Stimulated activated CD4-positive, alpha-beta T cell treated with anti-CD3 and anti-CD28 coated beads, TNF-alpha, amount 100 ng/mL, for 4 hours (primary cell): ENCODE data around the gene AP1G1.
"Not testable (repeated sequence)": the region's sequence is repeated elsewhere in the genome, so short reads cannot be mapped to it uniquely, and the experiment has no call there.

ENCODE experiments used
- DNase-seq, 3 experiments: peaks; one replicate each; pipeline ENCODE4 v3.0.0-alpha.2; 2020; ENCODE audit warnings: low read depth in 3 of 3

AP1G1 gene

DNA sequence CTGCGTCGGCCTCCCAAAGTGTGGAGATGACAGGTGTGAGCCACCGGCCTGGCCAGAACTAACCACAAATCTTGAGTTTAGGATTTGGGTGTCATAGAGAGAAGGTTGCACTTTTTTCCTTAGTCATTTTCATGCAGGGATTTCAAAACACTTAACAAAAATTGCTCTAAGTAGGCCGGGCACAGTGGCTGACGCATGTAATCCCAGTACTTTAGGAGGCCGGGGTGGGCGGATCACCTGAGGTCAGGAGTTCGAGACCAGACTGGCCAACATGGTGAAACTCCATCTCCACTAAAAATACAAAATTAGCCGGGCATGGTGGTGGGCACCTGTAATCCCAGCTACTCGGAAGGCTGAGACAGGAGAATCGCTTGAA is 1.5 kb upstream of the AP1G1 start:
- not testable (repeated sequence) for DNase-seq

DNA sequence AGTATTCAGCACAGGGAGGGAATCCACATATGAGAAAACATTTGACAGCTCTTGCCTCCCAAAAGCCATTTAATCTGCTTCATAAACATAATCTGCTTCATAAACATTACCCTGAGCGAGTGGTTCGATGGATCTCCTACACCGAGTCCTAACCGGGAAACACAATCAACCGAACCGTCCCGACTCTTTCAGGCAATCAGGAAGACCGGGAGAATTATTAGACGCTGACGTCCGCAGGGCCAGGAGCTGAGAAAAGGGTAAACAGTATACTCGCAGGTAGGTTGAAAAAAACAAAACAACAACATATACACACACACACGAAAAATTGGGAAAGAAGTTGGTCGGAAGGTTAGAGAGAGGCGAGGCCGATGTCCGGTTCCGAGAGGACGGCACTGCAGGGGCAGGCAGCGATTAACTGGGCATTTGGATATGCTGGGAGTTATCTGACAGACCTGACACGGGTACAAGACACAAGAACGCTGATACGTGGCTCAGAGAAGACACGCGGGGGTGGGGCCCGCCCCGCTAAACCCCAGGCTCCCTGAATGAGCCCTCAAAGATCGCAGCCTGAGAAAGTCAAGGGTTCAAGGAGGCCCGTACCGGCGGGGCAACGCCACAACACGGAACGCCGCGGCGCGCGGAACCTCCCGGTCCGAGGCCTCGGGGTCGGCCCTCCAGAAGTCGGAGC is 585 bp downstream of the AP1G1 start:
- DNase-seq, result peak; percentile 24 to 43 (median 40)

DNA sequence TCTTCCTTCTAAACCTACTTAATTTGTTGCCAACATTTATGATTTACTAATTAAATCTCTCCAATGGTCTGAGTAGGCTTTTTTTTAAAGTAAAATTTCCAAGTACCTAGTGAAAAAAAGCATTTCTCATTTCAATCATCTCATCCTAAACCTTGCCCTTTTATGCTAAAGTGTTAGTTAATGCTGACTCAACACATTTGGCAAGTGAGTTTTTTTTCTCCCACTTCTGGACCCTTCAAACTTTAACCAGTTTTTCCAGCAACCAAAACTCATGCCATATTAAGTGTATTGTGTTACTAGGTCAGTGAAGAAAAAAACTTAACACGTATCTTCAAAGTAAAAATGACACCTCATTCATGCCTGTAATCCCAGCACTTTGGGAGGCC is 5.3 kb downstream of the AP1G1 start:
- DNase-seq, result no peak

DNA sequence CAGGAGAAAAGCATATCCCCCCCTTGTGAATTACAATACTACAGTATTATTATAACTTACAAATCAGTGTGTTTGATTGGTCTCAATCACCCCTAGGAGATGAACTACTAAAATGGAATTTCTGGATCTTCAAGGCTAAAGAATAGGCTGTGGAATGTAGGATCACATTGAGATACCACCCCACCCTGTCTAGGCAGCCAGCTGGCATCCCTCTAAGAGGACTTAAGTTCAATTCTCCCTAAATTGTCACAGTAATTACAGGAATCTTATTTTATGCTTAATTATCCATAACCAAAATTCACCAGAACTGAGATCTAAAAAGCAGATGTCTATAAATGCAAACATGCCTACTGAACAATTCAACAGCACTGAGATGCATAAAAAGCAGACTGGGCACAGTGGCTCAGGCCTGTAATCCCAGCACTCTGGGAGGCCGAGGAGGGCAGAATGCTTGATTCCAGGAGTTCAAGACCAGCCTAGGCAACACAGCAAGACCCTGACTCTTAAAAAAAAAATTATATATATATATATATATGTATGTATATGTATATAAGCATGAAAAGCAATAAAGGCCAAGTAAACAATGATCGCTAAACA is 12.0 kb downstream of the AP1G1 start:
- DNase-seq, result no peak

DNA sequence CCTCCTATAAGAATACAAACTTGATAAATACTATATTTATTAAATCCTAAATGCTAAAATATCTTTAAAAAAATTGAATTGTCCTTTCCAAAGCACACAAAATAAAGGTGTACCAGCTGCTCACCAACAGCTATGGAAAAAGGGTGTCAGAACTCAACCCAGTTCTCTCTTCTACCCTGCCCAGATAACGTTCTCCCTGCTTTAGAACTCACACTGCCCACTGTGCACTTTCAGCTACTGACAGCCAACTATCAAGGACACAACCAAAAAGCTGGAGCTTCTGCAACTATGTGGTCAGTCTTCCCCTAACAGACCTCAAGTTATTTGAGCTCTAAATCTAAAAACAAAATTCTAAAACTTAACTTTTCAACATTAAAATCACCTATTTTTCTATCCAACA is 13.7 kb downstream of the AP1G1 start:
- no peak for DNase-seq

DNA sequence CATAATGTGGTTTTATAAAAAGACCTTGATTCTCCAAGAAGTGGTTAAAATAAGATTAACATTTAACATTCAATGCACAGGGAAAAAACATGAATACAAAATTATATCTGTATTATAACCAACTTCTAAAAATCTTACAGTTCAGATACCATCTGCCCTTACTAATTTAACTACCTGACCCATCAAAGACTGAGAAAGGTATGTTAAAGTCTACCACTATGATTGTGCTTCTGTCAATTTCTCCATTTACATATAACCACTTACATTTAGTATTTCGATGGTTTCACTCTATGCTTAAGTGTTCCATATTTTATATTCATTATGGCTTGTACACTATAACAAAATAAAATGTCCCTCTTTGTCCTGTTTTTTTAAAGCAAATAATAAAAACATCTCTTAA is 14.6 kb downstream of the AP1G1 start:
- no peak for DNase-seq

DNA sequence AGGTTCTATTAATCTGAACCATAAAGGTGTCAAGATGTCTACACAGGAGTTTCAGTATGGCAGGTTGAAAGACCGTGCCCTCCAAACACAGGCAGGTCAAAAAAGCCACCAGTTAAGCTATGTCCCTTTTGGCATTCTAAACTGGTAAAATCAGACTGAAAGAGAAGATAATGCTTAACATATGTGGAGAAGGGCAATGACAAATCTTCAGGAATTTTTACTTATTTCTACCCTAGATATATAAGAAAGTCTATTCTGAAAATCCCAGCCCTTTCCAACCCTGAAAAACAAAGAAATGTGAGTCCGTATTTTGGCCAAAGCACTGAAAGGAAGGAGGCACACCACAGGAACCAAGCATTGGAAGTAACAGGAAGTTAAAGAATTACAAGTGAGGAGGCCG is 16.5 kb downstream of the AP1G1 start:
- no peak for DNase-seq

DNA sequence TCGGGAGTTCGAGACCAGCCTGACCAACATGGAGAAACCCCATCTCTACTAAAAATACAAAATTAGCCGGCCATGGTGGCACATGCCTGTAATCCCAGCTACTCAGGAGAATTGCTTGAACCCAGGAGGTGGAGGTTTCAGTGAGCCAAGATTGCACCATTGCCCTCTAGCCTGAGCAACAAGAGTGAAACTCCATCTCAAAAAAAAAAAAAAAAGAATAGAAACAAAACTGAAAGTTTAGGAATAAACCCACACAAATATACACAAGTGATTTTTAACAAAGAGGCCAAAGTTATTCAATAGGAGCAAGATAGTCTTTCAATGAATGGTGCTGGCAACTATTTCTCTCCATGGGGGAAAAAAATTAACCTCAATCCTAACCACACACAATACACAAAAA is 18.3 kb downstream of the AP1G1 start:
- DNase-seq, result not testable (repeated sequence)

DNA sequence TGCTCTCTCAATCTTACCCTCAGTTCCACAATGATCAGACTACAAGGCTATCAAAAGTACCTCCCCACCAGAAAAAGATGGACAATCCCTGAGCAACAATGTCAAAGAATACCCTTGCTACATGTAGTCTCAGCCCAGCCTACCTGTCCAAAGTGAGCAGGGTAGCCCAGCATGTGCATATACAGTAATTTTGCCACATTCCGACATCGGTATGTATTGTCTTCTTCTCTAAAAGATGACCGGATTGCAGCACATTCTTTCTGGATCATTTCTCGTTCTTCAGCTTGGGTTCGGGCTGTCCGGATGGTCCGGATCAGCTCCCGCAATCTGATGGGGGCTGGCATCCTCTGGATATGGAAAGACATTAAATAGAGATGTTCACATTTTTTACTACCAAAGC is 19.5 kb downstream of the AP1G1 start:
- no peak for DNase-seq

DNA sequence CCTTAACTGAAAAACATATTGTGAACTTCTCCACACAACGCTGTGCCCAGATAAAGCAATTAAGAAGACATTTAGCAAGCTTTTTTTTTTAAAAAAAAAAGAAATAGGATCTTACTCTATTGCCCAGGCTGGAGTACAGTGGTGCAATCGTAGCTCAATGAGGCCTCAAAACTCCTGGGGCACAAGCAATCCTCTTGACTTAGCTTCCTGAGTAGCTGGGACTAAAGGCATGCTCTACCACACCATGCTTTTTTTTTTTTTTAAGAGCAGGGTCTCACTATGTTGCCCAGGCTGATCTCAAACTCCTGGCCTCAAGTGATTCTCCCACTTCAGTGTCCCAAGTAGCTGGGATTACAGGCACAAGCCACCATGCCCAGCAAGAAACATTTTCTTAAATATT is 20.1 kb downstream of the AP1G1 start:
- DNase-seq, result no peak

DNA sequence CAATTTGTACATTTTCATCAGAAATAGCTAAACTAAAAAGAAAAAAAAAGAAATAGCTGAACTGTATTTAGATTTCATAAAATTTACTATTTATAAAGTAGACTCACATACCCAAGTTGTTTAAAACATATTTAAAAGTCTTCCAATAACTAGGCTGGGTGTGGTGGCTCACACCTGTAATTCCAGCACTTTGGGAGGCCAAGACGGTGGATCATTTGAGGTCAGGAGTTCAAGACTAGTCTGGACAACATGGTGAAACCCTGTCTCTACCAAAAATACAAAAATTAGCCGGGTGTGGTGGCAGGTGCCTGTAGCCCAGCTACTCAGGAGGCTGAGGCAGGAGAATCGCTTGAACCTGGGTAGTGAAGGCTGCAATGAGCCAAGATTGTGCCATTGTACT is 23.5 kb downstream of the AP1G1 start:
- not testable (repeated sequence) for DNase-seq

DNA sequence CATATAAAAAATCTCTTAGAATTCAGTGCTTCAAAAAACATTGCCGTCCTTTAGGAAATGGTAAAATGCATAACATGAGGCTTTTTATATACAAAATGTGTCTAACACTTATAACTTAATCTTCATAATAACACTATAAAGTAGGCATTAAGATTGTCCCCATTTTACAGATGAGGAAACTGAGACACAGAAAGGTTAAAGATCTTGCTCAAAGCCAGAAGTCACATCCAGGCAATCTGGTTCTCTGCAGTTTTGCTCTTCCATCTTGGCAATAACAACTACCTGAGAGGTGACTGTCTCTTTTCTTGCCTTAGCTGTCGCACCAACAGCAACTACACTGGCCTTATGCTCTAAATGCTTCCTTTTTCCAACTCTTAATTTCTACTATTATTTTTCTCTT is 24.5 kb downstream of the AP1G1 start:
- DNase-seq, result no peak

DNA sequence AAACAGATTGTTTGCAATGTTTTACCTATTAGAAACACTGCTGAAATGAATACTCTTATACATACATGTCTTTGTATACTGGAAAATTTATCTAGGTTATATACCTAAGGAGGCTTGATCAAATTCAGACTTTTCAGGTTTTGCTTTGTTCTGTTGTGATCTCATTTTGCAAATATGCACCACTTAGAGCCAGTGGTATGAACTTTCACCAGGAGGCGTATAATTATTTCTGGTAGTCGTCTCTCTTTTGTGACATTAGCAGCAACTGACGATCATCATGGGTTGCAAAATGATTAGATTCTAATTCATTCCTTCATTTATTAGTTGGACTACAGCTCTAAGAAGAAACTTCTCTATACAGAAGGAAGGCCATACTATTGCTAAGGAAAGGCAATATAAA is 26.9 kb downstream of the AP1G1 start:
- no peak for DNase-seq

DNA sequence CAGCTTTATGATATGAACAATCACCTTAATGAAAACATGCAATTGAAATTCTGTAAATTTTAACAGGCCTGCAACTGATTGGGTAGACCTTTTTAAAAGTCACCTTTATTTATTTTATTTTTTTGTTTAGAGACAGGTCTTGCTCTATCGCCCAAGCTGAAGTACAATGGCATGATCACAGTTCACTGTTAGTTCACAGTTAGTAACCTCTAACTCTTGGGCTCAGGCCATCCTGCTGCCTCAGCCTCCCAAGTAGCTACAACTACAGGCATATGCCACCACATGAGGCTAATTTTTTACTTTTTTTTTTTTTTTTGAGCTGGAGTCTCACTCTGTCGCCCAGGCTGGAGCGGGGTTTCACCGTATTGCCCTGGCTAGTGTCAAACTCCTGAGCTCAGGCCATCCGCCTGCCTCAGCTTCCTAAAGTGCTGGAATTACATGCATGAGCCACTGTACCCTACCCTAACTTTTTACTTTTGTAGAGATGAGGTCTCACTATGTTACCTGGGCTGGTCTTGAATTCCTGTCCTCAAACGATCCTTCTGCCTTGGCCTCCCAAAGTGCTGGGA is 28.0 kb downstream of the AP1G1 start:
- no peak for DNase-seq

DNA sequence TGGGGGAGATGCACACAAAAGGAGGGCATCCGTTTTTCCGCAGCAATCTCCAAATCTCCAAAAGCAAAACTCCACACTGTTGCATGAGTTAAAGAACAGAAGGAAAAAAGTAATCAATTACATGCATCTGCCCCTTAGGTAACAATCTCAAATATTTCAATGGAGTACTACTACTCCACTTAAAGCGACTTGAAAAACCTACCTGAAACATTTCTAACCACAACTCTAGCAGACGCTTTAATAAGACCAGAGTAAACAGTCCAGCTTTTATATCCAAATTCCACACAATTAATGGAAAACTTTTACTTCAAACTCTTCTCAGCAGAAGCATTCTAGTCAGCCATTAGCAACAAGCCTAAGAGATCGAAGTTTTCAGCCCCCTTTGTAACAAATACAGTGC is 29.9 kb downstream of the AP1G1 start:
- no peak for DNase-seq

DNA sequence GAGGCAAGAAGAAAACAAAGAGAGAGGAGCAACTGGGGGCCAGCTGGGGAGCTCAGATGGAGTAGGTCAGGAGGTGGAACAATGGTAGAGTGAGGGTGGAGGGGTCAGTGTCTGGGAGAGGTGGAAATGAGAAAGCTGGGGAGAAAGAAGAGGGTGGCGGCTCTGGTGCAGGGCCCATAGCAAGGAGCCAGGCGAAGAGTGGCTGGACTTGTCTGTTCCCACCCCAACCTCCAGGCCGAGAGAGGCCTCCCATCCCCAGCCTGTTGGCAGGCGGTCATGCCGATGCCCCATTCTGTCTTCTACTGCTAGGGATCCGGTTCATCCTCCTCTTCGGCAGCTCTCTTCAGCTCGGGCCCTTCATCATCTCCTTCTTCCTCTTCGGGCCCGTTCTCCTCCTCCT is 31.3 kb downstream of the AP1G1 start:
- no peak for DNase-seq

DNA sequence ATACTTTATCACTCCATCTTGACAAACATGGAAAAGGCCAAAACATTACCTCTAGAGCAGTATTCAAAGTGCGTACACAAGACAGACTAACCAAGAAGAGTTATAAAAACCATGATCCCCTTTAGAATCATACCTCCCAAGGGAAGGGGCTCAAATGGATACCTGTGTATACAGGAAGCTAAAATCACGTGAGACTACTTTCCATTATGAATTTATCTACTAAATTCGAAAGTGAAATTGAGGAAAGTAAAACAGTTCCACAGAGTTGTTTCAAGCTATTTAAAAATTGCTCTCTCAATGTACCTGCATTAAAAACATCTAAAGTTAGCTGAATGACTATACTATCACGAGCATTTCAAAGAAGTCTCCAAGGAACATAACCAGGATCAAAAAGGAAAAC is 32.7 kb downstream of the AP1G1 start:
- DNase-seq, result no peak

DNA sequence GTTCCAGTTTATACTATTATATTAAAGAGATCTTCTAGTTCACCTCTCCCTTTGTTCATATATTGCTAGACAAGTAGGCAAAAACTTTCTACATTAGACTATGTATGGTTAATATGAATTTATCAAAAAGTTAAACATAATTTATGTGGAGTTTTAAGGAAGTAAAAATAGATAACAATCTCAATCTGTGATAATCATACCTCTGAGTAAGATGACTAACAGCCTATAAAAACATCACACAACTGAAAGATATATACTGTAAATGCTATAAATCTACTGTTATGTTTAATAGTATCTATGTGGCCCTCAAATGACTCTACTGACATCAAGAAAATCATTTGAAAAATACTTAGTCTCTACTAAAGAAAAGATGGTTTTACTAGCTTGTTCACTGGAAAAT is 37.1 kb downstream of the AP1G1 start:
- no peak for DNase-seq

DNA sequence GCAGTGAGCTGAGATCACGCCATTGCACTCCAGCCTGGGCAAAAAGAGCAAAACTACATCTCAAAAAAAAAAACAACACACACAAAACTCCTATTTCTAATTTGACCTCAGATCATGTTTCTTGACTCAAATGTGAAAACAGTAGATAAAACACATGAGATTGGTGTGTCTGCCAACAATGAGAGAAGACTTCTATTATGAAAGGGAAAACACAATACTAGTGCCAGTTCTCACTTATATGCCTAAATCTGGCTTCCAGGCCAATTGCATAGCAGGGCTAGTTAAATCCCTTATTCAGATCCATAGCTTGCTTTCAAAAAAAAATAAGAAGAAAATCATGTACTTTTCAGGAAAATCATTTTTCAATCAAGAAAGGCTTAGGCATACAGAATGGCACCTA is 39.4 kb downstream of the AP1G1 start:
- DNase-seq, result no peak

DNA sequence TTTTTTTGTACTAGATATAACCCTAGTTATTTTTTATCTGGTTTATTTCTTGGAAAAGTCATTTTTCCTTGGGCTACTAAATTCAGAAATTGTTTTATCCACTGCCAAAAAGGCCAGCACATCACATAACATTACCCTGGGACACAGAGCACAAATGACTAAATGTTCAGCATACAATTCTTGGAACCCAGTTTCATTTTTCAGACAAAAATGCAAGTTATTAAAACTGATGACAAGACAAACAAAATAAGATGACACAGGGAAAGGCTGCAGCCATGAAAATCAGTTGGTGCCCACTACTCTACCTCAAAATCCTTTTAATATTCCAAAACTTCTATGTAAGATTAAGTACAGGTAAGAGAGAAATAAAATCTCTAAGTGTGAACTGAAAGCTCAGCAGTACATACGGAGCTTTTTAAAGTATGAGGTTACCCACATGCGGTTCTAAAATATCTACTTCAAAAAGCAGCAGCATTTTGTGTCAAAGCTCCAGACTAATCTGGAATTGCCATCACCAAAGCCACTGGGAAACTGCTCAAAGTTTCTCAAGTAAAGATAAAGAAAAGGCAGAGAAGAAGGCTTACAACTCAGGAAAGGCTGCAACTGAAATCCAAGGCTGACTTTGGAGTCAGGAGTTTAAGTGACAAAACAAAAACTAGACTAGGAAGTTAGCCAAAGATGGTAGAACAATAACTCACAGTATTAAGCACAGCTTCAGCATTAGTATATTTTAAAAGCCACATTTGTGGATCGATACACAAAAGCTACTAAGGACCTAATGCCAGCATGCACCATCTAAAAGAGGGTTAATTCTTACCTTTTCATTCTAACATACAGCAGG is 41.4 kb downstream of the AP1G1 start:
- no peak for DNase-seq

DNA sequence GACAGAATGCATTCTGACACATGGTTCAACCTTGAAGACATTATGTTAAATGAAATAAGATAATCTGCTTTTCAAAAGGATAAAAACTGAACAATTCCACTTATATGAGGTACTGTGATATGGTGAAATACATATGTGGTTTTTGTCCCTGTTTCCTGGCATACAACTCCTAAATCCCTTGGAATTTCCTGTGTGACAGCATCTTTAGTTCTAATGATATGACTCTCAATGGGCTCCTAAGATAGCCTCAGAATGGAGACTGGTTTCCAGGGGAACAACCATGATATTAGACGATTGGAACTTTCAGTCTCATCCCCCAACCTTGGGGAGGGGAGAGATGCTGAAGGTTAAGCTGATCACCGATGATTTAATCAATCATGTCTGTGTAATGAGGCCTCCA is 46.4 kb downstream of the AP1G1 start:
- DNase-seq, result no peak

DNA sequence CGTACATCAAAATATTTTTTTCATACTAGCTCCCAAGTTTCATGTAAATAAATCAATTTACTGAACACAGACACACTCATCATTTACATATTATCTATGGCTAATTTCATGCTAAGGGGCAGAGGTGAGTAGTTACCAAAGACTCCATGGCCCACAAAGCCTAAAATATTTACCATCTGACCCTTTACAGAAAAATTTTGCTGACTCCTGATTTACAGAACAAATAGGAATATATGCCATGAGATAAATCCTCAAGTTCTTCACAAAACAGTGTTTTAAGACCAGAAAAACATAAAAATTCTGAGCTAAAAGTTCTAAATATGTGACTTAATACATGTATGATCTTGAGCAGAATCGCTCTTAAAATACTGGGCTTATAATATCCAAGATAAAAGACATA is 47.5 kb downstream of the AP1G1 start:
- DNase-seq, result no peak

DNA sequence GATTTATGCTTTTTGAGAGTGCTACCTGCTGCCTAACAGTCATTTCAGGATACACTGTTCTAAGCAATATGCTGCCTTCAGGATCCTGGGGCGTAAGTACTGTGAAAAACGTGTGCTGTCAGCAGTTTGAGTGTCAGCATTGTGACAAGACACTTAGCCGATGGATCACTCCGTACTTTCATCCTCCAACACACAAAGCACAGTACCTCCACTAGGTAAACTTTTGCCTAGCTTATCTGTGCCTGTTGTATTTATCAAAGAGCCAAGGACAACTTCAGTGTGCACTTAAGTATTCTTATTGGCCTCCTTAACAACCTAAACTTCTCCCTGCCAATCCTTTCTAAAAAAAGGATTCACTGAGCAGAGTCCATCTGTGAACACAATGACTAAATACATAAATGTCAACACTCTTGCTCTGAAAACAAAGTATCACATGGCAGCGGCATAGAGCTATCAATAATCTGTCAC is 50.3 kb downstream of the AP1G1 start:
- no peak for DNase-seq
